WI38 (cell line): ENCODE results near the gene CA5A.
"Not testable (repeated sequence)": the region's sequence is repeated elsewhere in the genome, so short reads cannot be mapped to it uniquely, and the experiment has no call there.

Experiments used
- H3K4me3 ChIP-seq: 2 replicates; pipeline ENCODE4 v1.5.1; 2011; ENCODE audit warnings: low read depth, mild to moderate bottlenecking, control low read depth, low read length
- TF ChIP-seq, protein P1 (sequence below): IDR thresholded peaks from 2 replicates; pipeline ENCODE4 v1.5.1; 2012; ENCODE audit warnings: low read depth, mild to moderate bottlenecking, control low read depth, low read length

CA5A gene

GRCh38 chr16:87869061-87869878 lies 67.1 kb downstream of the CA5A start, which contains the start of gene SLC7A5:
Gene SLC7A5, minus strand, starts transcription at chr16:87869507. Its CDS starts 85 bp downstream, at chr16:87869422.
- H3K4me3 ChIP-seq = peak within 1 kb of the TSS; percentile 73

- H3K4me3 ChIP-seq = peak overlapping the region; percentile 73
Observed at GRCh38 chr16:87868254-87869029, 67.9 kb downstream of the CA5A start.

DNA sequence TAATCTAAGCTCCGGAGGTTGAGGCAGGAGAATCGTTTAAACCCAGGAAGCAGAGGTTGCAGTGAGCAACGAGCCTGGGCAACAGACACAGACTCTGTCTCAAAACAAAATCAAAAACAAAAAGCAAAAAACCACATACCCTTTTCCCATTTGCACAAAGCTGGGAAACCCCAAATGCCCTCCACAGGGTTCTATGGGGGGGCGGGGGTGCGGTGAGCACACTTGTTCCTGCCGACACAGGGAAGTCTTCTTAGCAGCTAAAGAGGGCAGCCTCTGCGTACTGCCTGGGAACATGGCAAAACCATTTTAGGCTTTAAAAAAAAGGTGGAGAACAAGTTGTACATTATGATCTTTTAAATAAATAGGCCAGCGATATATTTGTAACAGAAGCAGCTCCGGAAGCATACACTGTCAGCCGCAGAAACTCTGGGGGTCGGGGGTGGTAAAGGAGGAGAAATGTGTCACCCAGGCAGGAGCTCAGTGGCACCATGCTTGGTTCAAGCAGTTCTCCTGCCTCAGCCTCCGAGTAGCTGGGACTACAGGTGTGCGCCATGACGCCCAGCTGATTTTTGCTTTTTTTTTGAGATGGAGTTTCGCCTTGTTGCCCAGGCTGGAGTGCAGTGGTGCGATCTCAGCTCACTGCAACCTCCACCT lies 70.3 kb downstream of the CA5A start:
- not testable (repeated sequence) for H3K4me3 ChIP-seq

- H3K4me3 ChIP-seq = no peak overlapping the region
- TF ChIP-seq, protein P1, sequence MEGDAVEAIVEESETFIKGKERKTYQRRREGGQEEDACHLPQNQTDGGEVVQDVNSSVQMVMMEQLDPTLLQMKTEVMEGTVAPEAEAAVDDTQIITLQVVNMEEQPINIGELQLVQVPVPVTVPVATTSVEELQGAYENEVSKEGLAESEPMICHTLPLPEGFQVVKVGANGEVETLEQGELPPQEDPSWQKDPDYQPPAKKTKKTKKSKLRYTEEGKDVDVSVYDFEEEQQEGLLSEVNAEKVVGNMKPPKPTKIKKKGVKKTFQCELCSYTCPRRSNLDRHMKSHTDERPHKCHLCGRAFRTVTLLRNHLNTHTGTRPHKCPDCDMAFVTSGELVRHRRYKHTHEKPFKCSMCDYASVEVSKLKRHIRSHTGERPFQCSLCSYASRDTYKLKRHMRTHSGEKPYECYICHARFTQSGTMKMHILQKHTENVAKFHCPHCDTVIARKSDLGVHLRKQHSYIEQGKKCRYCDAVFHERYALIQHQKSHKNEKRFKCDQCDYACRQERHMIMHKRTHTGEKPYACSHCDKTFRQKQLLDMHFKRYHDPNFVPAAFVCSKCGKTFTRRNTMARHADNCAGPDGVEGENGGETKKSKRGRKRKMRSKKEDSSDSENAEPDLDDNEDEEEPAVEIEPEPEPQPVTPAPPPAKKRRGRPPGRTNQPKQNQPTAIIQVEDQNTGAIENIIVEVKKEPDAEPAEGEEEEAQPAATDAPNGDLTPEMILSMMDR = no peak
Observed at GRCh38 chr16:87864331-87864989, 71.9 kb downstream of the CA5A start.

- not testable (repeated sequence) for H3K4me3 ChIP-seq
Observed at GRCh38 chr16:87863327-87863635, 73.0 kb downstream of the CA5A start.

DNA sequence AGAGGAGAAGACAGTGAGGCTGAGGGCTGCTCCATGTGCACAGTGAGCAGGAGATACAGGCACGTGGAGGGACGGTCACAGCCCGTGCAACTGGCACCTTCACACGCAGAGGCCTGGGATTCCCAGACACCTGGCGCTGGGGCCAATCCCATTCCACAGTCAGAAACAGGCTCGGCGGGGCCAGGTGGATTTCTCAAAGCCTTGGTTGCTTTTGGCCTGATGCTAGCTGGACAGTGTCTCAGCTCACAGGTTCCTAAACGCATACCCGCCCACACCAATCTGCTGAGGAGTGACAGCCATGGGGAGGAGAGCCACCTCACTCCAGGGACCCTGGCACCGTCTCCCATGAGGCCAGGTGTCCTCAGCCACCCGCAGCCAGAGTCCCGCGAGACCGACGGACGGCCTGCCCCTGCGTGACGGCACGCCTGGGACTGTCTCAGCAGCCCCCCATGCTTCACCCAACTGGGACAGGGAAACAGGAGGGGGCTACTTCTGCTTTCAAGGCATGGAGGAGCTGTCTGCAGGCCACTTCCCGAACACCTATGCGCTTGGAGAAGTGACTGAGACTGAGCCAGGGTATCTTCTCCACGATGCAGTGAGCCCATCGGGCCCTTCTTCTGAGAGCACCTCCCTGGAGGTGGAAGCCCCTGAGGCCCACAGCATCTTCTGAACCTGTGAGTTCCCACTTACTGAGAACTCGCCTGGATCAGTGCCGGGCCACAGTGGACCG lies 73.6 kb downstream of the CA5A start:
- H3K4me3 ChIP-seq = not testable (repeated sequence)

DNA sequence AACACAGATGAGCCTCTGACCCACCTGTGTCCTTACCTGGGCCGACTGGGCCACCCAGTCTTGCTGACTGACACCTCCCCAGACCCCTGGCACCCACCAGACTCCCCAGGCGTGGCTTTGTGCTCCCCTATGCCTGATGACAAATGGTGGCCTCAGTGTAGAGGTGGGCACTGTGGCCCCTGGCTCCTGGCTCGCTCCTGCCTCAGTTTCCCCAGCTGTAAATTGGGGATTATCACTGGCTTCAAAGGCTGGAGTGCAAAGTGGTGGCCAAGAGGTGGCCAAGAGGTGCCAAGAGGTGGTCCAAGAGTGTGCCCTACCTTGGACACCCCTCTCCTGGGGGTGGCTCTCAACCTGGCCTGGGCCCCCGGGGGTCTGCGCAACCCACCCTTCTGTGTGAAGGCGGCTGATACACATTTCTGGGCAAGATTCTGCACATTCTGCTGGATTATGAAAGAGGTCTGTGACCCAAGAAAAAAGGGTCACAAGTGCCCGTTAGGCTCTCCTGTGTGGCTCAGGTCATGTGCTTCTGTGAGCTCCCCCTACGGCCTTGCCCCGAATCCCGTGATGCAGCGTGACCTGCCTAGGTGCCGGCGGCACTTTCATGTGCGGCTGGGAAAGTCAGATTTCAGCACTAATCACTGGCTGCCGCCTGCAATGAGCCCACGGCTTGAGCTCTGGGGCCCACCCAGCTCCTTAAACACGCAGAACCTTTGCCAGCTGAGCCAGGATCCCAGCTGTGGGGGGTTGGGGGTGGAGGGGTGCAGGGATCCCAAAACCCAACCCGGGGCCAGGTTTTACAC lies 74.8 kb downstream of the CA5A start:
- H3K4me3 ChIP-seq = not testable (repeated sequence)

DNA sequence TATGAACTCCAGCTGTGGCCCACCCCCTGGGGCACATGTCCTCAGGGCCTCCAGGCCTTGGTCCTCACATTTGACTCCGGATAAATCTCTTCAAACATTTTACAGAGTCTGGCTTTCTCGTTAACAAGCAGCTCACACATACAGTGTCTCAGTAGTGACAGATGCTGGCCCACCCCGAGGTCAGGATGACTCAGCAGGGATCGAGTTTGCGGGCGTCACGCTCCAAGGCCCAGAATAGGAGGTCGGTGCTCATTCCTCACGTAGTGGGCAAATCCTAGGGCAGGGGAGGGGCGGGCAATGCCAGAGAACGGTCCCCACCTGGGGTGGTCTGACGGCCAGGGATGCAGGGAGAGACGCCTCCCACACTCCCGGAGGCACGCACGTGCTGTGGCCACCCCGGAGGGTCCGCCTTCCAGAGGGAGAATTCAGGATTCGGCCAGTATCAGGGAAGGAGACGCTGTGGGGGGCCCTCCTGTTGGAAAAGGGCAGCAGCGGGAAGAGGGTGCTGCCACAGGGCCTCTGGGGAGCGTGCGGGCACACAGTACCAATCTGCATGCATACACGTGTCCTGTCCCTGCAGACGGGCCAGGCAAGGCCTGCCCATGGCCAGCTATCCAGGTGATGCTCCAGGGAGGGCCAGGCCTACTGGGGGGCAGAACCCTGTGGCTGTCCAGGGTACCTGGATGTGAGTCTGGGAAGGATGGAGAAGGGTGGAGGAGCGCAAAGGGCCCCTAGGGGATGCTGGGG lies 75.6 kb downstream of the CA5A start:
- TF ChIP-seq, protein P1 = no peak
- no peak overlapping the region for H3K4me3 ChIP-seq

DNA sequence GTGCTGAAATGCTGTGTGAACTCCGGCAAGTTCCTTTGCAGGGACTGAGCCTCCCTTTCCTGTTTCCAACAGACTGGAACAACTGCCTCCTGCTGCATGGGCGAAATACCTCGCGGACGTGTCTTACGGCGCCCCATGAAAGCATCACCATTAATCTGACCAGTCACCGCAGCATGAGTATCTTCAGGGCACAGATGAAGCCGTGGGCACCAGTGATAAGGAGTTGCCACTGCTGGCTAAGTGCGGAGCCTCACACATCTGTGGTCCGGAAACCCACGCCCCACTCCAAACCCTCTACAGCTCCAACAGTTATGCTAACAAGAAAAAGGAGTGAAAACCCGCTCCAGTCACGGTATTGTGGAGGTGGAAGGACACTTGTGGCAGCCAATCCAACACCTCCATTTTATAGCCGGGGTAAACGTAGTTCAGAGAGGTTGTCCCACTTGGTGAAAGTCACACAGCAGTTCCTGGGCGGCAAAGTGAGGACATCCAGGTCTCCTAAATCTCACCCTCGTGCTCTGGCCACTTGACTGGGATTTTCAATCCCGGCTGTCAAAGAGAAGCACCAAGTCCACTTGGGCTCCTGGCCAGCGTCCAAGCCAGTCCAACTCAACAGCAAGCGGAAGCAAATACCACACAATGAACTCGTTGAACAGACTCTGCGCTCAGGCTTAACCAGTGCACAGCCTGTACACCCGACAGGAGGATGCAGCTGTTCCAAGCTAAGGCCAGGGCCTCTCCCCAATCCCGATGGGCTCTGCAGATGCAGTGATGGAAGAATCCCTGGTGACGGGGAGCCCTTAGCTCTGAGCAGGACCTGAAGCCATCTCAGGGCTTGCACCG lies 78.0 kb downstream of the CA5A start:
- not testable (repeated sequence) for H3K4me3 ChIP-seq
